HG02571 (cell line): ENCODE data around the gene GJC2.
"Not testable (repeated sequence)": the region's sequence is repeated elsewhere in the genome, so short reads cannot be mapped to it uniquely, and the experiment has no call there.

Experiments used
- ATAC-seq: cut with Tn5 transposase; IDR thresholded peaks from one replicate; pipeline ENCODE4 v1.9.1; 2021; ENCODE audit warnings: mild to moderate bottlenecking, moderate library complexity; ENCODE audit not compliant: unreplicated experiment

GJC2 gene

GRCh38 chr1:228149406-228150119 is at the start of gene GJC2:
GJC2 (plus strand) TSS chr1:228149930; CDS start chr1:228157759, 7,829 bp downstream.
- ATAC-seq, result no peak

- no peak for ATAC-seq
These were observed 48.7 kb upstream of the GJC2 start for GRCh38 chr1:228100822-228101613.

- ATAC-seq, result peak; percentile 1
These were observed 48.1 kb upstream of the GJC2 start for GRCh38 chr1:228101614-228101993.

GRCh38 chr1:228101994-228102790 is 47.5 kb upstream of the GJC2 start:
- ATAC-seq, result peak; percentile 11

GRCh38 chr1:228102791-228103620 is 46.7 kb upstream of the GJC2 start, which contains the start of gene C1orf35:
C1orf35 (minus strand) TSS chr1:228103325; CDS start chr1:228103227, 98 bp downstream.
- peak; percentile 62 for ATAC-seq

GRCh38 chr1:228104526-228105269 is 45.0 kb upstream of the GJC2 start:
- ATAC-seq, result no peak

- no peak for ATAC-seq
These were observed 44.3 kb upstream of the GJC2 start for GRCh38 chr1:228105270-228105995.

GRCh38 chr1:228105996-228106799 is 43.5 kb upstream of the GJC2 start:
- no peak for ATAC-seq

- no peak for ATAC-seq
These were observed 43.0 kb upstream of the GJC2 start for GRCh38 chr1:228106800-228107054.

- no peak for ATAC-seq
These were observed 42.1 kb upstream of the GJC2 start for GRCh38 chr1:228107636-228108035.

GRCh38 chr1:228108055-228108690 is 41.6 kb upstream of the GJC2 start:
- no peak for ATAC-seq

- ATAC-seq, result no peak
These were observed 41.0 kb upstream of the GJC2 start for GRCh38 chr1:228108742-228109072.

- ATAC-seq, result peak; percentile 81
These were observed 40.4 kb upstream of the GJC2 start, which contains the start of gene MRPL55 for GRCh38 chr1:228109073-228109961. MRPL55 (minus strand) TSS chr1:228109299; CDS start chr1:228108260, 1,039 bp downstream.

- no peak for ATAC-seq
These were observed 39.7 kb upstream of the GJC2 start for GRCh38 chr1:228109962-228110488.

- ATAC-seq, result no peak
These were observed 39.2 kb upstream of the GJC2 start for GRCh38 chr1:228110556-228110955.

GRCh38 chr1:228111315-228111714 is 38.4 kb upstream of the GJC2 start:
- ATAC-seq, result not testable (repeated sequence)

- no peak for ATAC-seq
These were observed 37.6 kb upstream of the GJC2 start for GRCh38 chr1:228112167-228112566.
